KMS-11 (cell line): ENCODE data around the gene FMO5.

Experiments
- H2AFZ ChIP-seq: fragments of 200-600 bp; sonication (generic); 2 replicates; pipeline ENCODE4 v1.6.1; 2016; ENCODE audit warnings: antibody characterized with exemption, mixed run types, low read depth
- H3K27ac ChIP-seq: fragments of 200-600 bp; sonication (generic); 2 replicates; pipeline ENCODE4 v1.6.1; 2016; ENCODE audit warnings: mild to moderate bottlenecking, mixed run types
- H3K27me3 ChIP-seq: fragments of 200-600 bp; sonication (generic); 2 replicates; pipeline ENCODE4 v1.6.1; 2017; ENCODE audit warnings: mild to moderate bottlenecking, low read depth, mixed run types, moderate library complexity; ENCODE audit not compliant: insufficient read depth
- H3K36me3 ChIP-seq: fragments of 200-600 bp; sonication (generic); 2 replicates; pipeline ENCODE4 v1.6.1; 2017; ENCODE audit warnings: mild to moderate bottlenecking, mixed run types; ENCODE audit not compliant: insufficient read depth
- H3K4me1 ChIP-seq: fragments of 200-600 bp; sonication (generic); 2 replicates; pipeline ENCODE4 v1.6.1; 2016; ENCODE audit warnings: mild to moderate bottlenecking, low read depth, mixed run types; ENCODE audit not compliant: poor library complexity, severe bottlenecking
- H3K4me2 ChIP-seq: fragments of 200-600 bp; sonication (generic); 2 replicates; pipeline ENCODE4 v1.7.0; 2016; ENCODE audit warnings: mild to moderate bottlenecking, mixed run types
- H3K4me3 ChIP-seq: fragments of 200-600 bp; sonication (generic); IDR thresholded peaks from 2 replicates; pipeline ENCODE4 v1.6.1; 2017; ENCODE audit warnings: low read depth, low read length, mixed read lengths; ENCODE audit not compliant: insufficient read depth
- H3K79me2 ChIP-seq: fragments of 200-600 bp; sonication (generic); 2 replicates; pipeline ENCODE4 v1.6.1; 2016; ENCODE audit warnings: low read depth, mixed run types; ENCODE audit not compliant: insufficient read depth
- H3K9ac ChIP-seq: fragments of 200-600 bp; sonication (generic); 2 replicates; pipeline ENCODE4 v1.6.1; 2016; ENCODE audit warnings: mild to moderate bottlenecking, mixed run types
- H4K20me1 ChIP-seq: fragments of 200-600 bp; sonication (generic); 2 replicates; pipeline ENCODE4 v1.6.1; 2016; ENCODE audit warnings: mild to moderate bottlenecking, mixed run types; ENCODE audit not compliant: insufficient read depth
- CTCF ChIP-seq: fragments of 200-600 bp; sonication (generic); conservative IDR thresholded peaks from 2 replicates; pipeline ENCODE4 v1.6.1; 2017; ENCODE audit warnings: low read depth, mild to moderate bottlenecking, antibody characterized with exemption, low read length, moderate library complexity, mixed read lengths

Gene FMO5

DNA sequence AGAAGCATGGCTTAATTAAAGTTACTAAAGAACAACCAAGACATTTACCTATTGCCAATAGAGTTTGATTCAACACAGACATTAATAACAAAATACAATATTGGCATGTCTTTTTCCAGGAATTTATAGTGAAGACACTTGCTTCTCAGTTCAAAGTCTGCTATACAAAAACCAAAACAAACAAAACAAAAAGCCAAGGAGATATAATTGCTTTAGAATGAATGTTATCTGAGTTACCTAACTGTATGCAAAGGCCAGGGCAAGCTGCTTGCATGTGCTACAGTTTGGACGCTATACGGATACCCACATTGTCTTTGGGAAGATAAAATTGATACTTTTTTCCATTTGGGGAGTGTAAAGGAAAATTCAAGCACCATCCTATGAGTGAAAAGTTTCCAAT is 13.6 kb downstream of the FMO5 start:
- no peak overlapping the region for H2AFZ ChIP-seq
- H3K4me1 ChIP-seq: no peaks in the 10 kb centered on the region
- H3K9ac ChIP-seq: no peak overlapping the region
- H3K79me2 ChIP-seq: no peaks in the 10 kb centered on the region
- H3K4me3 ChIP-seq: no peak overlapping the region
- no peak overlapping the region for H3K27ac ChIP-seq
- H3K36me3 ChIP-seq: no peaks in the 10 kb centered on the region
- no peak for TF ChIP-seq CTCF
- H3K27me3 ChIP-seq: no peaks in the 10 kb centered on the region
- no peaks in the 10 kb centered on the region for H4K20me1 ChIP-seq
- H3K4me2 ChIP-seq: no peak overlapping the region

- Histone ChIP-seq H3K4me1 (no peaks in the 10 kb centered on the region), H3K27ac (no peak overlapping the region), H3K36me3 (no peaks in the 10 kb centered on the region), H3K4me3 (no peak overlapping the region), H3K27me3 (no peaks in the 10 kb centered on the region), H2AFZ (no peak overlapping the region), H3K79me2 (no peaks in the 10 kb centered on the region), H4K20me1 (no peaks in the 10 kb centered on the region), H3K9ac (no peak overlapping the region), H3K4me2 (no peak overlapping the region)
- TF ChIP-seq CTCF: no peak
These were observed 14.2 kb downstream of the FMO5 start for GRCh38 chr1:147210987-147211386.

GRCh38 chr1:147209825-147210821 is 15.0 kb downstream of the FMO5 start:
- Histone ChIP-seq H2AFZ (no peak overlapping the region), H3K4me3 (no peak overlapping the region), H3K4me1 (no peaks in the 10 kb centered on the region), H3K79me2 (no peaks in the 10 kb centered on the region), H3K9ac (no peak overlapping the region), H3K36me3 (no peaks in the 10 kb centered on the region), H3K27me3 (no peaks in the 10 kb centered on the region), H3K4me2 (no peak overlapping the region), H3K27ac (no peak overlapping the region), H4K20me1 (no peaks in the 10 kb centered on the region)
- no peak for TF ChIP-seq CTCF

DNA sequence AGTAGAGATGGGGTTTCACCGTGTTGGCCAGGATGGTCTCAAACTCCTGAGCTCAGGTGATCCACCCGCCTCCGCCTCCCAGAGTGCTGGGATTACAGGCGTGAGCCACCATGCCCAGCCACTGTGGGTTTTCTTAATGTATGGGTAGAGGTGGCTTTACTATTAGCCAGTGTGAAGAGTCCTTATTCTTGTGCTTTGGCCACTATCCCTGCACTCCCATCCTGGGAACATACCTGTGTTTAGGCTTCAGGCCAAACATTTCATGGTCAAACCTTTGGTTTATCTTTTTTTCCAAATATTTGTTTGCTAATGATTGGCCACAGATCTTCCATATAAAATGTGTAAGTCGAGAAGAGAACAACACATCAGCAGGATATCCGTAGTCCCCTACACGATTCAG is 16.5 kb downstream of the FMO5 start:
- no peaks in the 10 kb centered on the region for H3K79me2 ChIP-seq
- H3K27me3 ChIP-seq: no peaks in the 10 kb centered on the region
- TF ChIP-seq CTCF: no peak
- no peaks in the 10 kb centered on the region for H3K36me3 ChIP-seq
- H3K4me2 ChIP-seq: no peak overlapping the region
- H4K20me1 ChIP-seq: no peaks in the 10 kb centered on the region
- H3K4me1 ChIP-seq: no peaks in the 10 kb centered on the region
- H2AFZ ChIP-seq: no peak overlapping the region
- H3K4me3 ChIP-seq: no peak overlapping the region
- no peak overlapping the region for H3K9ac ChIP-seq
- H3K27ac ChIP-seq: no peak overlapping the region
